Activated CD8-positive, alpha-beta memory T cell treated with anti-CD3 and anti-CD28 coated beads, Interleukin-2, amount 50 U/mL, for 4 hours (primary cell): ENCODE results near the gene KARS1.

Source experiments
- DNase-seq: peaks from one replicate; pipeline ENCODE4 v3.0.0-alpha.2; 2020

The KARS1 gene

DNA sequence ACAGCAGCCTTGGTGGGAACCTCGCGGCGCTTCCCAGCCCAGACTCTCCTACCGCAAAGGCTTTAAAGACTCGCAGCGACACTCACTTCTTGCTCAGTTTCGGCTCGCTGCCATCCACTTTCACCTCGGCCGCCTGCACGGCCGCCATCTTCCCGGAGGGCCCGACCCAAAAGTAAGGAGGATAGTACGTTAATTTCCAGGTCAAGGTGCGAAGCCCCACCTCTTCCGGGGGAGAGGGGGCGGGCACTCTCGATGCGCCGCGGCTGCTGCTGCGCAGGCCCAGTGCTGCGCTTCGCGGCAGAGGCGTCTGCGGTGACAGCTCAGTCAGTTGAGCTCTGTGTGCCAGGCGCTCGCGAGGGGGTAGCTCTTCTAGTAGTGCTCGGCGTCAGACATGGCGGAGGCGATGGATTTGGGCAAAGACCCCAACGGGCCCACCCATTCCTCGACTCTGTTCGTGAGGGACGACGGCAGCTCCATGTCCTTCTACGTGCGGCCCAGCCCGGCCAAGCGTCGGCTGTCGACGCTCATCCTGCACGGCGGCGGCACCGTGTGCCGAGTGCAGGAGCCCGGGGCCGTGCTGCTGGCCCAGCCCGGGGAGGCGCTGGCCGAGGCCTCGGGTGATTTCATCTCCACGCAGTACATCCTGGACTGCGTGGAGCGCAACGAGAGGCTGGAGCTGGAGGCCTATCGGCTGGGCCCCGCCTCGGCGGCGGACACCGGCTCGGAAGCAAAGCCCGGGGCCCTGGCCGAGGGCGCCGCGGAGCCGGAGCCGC, at the start of gene KARS1, which contains the start of gene TERF2IP:
TSS of gene KARS1 (minus strand) at position 174 of the 773 bp plus-strand sequence. CDS start at position 148, 26 bp downstream.
TSS of gene TERF2IP (plus strand) at position 282 of the 773 bp plus-strand sequence. CDS start at position 392, 110 bp downstream.
- peak; percentile 94 for DNase-seq

DNA sequence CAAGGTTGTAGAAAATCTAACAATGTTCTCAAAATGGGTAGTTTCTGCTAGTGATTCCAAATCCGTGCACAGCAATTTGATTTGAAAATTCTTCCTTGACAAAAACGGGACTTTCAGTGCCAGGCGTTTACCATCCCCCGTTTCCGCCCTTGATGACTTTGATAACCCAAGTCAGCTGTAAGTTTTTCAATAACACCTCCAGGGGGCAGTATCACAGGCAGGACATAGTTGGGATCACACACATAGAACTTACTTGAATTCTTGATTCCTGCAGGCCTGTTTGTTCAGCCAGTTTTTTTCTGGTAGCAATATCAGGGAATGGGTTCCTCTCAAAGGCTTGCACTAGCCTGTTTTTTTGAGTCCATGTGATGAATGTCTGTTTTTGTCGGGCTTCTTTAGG, 48.2 kb upstream of the KARS1 start:
- DNase-seq: no peak

DNA sequence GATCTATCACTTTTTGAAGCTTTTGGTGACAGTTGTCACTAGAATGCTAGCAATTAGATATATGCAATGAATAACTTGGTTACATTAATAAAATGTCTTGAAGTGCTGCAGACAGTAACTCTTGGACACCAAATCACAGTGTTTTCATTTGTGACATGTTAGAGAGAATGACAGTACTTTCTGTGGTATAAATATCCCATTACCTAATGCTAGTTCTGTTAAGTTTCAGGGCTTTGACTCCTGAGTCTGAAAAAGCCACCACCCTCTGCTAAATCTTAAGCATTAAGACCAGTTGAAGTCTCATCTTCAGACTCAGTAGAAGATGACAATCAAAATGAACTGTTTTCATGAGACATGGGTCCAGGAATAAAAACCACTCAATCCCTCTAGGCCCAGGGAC, 39.9 kb upstream of the KARS1 start:
- DNase-seq: no peak

DNA sequence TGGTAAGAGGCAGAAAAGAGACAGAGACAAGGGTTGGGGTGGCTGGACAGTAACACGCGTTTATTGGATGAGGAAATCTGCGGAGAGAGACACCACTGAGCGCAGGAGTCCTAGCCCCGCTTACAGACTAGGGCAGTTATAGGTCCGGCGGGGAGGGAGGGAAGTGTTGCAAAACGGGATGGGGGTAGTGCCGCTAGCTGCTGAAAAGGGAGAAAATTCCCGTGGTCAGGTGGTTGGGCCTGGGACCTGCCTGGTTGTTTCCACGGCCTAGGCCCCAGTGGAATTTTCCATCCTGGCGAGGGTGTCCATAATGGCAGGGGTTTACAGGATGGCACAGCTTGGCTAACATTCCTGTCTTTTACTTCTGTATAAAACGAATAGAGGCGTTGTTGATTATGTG, 34.8 kb upstream of the KARS1 start:
- no peak for DNase-seq

DNA sequence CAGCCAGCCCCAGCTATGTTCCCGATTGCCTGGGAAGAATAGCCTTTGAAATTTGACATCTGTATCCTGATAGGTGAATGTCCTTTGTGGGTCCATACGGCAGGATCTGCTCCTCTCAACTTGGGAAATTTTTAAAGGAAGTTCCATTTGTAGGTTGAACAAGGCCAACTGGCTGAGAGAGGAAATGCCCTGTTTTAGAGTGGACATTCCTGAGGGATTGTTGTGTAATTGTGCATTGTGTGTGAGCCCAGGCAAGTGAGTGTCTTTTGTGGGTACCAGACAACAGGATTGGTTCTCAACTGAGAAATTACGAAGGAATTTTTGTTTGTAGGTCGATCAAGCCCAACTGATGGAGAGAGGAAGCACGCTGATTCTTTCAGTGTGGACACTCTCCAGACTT, 31.9 kb upstream of the KARS1 start:
- no peak for DNase-seq

DNA sequence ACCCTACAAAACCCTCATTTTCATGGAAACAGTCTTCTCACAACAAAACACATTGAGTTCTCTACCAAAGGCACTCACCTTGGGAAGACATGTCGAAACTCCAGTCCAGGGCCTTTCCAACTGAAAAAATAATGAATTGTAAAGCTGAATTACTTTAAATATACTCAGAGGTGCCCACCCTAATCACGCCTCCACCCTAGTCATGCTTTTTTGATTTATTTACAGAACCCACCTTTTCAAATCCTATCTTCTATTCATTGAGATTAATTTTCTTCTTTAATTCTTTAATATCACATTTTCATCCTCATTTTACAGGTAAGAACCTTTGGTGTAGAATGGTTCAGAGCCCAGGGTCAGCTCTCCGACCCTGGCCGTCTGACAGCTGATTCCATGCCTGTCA, 29.4 kb upstream of the KARS1 start, which contains the start of gene CPHXL2:
TSS of gene CPHXL2 (minus strand) at position 101 of the 400 bp plus-strand sequence. CDS start at position 91, 10 bp downstream.
- no peak for DNase-seq

DNA sequence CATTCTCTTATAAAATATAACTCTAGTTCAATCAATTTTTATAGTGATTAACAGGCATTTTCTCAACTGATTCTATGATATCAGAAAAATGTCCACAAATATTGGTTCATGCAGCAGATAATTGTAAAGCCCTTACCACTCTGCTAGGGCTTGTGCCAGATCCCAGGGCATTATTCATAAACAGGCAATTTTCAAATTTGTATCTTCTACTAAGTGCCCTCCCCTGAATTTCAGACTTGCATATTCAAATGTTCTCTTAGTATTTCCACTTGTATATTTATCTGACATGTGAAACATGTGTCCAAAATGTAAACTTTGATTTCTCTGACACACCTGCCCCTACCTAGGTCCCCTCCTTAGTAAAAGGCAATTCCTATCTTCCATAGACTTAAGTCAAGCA, 20.0 kb upstream of the KARS1 start:
- no peak for DNase-seq

DNA sequence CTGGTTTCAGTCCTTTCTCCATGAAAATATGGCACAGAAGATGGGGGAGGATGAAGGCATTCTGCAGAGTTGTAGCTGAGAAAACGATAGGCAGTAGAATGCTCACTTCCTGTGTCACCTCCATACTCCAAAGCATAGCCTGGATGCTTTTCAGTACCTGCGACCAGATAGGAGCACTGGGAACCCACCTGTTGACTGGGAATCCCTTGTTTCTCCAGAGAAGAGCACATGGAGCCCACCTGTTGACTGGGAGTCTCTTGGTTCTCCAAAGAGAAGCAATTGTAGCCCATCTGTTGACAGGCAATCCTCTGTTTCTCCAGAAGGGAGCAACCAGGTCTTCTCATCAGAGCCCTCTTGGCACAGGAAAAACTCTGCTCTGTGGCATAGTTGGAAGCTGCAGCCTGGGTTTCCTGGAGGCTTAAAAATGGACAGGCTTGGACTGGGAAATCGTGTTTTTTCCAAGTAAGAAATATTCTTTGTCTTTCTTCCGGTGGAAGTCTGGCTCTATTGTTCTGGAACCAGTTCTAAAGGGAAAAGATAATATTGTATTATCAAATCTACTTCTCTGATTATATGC, 13.3 kb upstream of the KARS1 start:
- no peak for DNase-seq

DNA sequence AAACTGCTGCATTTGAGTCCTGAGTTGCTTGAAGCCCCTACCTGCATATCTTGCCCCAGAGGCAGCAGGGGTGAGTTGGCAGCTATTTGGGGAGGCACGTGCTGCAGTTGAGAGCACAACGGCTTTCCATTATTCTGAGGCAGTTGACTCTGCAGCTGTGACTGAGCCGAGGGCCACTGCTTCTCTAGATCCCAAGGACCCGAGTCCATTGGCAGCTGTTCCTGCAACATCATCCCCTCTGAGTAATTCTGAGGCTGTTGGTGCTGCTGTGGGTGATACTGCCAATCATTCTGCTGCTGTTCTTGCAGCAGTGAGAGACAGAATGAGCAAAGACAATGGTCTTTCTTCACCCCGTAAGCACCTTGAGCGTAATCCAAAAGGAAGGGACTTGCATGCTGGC, 12.9 kb upstream of the KARS1 start:
- no peak for DNase-seq

DNA sequence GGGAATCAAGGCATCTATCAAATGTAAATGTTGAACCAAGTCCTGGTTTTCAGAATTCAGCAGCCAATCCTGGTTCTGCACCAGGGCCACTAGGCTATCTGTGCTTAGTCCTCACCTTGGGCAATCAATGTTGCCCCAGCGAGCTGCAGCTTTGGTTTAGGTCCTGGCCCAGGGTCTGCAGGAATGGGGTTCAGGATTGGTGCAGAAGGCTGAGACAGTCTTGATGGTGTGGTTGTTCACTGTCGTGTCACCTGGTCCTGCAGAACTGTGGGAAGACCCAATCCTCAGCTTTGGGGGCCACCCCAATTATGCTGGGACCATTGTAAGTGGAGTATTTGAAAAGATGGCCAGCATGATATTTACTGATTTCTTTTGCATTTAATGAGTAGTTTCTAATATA, 10.7 kb upstream of the KARS1 start:
- no peak for DNase-seq

DNA sequence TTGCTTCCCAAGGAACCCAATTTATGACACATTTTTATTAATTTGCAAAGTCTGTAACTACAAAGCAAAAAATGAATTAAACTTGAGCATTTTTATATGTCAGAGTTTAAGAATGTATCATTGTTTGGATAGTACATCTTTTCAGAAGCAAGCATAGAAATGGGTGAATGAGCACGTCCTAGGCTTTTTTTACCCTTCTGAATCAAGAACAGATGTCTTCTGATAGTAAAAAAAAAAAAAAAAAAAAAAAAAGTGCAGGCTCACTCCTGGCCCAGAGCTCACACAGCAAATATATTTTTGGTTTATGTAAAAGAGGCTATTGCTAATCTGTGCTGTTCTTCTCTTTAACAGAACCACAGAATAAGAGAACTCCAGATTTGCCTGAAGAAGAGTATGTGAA, 6.5 kb upstream of the KARS1 start:
- no peak for DNase-seq

DNA sequence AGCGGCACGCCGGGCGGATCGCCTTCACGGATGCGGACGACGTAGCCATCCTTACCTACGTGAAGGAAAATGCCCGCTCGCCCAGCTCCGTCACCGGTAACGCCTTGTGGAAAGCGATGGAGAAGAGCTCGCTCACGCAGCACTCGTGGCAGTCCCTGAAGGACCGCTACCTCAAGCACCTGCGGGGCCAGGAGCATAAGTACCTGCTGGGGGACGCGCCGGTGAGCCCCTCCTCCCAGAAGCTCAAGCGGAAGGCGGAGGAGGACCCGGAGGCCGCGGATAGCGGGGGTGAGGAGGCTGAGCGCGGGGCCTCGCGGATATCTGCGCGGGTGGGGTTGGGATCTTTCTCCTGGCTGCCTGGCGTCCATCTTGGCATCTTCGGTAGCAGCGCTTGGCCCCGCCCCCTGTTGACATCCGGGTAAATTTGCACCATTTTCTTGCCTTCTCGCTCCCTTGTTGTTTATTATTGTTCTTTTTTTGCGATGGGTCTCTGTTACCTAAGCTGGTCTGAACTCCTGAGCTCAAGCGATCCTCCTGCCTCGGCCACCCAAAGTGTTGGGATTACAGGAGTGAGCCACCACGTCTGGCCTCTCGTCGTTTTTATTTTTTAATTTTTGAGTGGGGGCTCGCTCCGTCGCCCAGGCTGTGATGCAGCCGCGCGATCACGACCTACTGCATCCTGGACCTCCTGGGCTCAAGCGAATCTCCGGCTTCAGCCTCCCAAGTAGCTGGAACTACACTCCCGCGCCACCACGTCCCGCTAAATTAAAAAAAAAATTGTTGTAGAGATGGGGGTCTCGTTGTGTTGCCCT, 1.0 kb upstream of the KARS1 start:
- DNase-seq: peak; percentile 87

DNA sequence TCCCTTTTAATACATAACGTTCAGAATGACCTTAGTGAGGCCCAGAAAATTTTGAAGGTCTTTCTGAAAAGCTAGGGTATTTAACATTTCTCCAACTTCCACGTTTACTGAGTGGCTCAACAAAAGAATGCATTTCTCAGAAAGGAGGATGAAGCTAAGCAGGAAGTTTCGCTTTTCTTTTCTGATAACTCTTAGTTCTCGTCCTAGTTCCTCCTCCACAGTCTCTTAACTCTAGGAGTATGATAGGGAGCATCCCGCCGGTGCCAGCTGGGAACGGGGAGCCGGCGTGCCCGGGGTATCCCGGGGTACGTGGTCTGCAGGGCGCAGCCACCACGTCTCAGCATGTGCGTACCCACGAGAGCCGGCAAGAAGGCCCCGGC, 363 bp downstream of the KARS1 start:
- DNase-seq: no peak

DNA sequence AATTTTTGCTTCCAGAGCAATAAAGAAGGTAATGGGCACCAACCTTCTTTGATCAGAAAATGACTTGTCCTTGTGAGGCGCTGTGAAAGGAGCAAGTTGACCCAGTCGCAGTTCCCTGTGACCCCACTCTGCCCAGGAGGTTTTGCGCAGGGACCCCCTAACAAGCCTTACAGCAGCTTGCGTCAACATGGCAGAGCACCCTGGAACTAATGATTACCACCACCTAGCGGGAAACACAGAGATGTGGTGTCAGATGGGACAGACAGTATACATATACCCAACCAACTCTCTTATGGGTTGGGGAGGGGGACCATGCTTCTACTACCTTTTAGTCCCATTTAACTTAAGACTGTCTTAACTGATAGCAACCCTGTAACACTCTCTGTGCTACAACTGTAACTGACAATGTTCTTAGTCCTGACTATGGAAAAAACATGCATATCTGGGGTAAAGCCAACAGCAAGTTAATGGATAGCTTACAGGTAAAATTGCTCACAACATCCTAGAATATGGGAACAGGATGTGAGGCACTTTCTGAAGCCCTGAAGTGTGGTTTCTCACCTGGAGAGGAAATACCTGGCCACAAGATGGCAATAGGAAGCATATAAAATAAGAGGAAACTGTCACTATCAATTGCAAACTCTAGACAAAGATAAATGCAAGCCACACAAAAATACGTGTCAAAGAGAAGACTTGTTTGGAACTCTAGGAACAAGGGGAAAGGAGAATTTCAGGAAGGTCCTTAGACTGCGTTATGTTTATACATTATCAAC, 3.0 kb downstream of the KARS1 start:
- no peak for DNase-seq

DNA sequence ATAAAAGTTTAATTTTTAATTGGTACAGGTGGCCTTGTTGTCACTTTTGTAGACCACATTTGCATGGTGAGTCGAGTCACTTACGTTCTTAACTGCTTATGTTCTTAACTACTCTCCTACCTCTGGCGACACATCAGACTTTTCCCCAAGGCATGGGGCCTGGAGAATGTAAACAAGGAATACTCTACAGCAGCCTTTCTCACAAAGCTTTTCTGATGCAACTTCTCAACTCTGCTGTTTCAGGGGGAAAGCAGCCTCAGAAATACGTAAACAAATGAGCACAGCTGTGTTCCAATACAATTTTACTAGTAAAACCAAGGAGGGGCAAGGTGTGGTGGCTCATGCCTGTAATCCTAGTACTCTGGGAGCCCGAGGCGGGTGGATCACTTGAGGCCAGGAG, 6.9 kb downstream of the KARS1 start:
- DNase-seq: no peak

DNA sequence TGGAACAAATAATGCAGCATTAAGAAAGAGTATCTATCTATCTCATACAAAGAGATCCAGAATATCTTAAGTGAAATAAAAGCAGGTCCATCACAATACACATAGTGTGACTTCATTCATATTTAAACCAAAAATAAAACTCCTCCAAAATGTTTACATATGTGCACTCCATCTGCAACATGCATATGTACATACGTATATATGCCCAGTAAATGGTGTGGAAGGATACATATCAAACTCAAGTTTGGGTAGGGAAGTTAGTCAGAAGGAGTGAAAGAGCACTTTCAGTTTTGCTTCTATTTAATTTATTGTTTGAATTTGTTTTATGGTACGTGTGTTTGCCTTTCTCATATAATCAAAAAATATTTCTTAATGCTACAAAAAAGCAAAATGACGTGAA, 12.4 kb downstream of the KARS1 start:
- DNase-seq: no peak

DNA sequence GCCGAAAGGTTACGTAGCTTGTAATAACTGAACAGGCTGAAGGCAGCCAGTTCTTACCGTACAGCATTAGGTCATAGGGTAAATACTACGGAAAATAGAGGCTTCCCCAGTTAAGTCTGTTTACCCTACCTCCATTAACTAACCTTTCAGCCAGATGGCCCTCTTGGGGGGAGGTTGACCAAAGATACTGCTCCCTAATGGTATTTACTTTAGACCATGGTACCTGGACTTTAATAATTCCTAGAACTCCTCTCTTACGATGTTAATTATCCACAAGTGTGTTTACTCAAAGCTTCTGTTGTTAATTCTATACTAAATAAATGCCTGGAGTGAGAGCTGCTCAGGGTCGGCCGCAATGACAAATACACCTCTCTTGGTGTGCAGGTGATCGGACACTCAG, 14.6 kb downstream of the KARS1 start:
- no peak for DNase-seq

DNA sequence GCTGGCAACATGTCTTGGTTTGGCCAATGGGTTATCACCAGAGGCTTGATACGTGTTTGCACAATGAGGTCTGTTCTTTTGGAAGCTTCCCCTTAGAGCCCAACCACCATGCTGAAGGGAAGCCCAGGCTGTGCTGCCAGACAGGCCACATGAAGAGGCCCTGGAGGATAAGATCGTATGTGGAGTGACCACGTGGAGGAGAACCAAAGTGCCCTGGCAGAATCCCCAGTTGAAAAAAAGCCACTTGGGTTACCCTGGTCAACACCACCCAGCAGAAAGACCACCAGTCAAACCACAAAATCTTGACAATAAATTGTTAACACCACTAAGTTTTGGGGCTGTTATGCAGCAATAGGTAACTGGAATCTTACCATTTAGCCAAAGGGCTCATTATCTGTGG, 17.4 kb downstream of the KARS1 start:
- DNase-seq: no peak

DNA sequence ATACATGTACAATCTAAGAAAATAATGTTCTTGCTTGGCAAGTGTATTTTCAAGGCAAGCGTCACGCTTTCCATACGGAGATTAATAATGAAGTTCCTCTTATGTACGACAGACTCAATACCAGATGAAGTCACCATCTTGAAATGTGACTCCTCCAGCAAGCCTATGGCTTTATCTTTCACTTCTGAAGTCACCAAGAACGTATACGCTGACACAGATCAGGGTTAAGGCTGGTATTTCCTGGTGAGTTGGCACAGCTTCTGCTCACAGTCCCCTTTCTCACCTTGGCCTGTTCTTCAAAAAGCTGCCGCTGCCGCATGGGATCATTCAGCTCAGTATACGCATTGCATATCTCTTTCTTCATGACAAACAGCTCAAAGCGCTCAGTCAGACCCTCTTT, 18.3 kb downstream of the KARS1 start:
- DNase-seq: no peak

DNA sequence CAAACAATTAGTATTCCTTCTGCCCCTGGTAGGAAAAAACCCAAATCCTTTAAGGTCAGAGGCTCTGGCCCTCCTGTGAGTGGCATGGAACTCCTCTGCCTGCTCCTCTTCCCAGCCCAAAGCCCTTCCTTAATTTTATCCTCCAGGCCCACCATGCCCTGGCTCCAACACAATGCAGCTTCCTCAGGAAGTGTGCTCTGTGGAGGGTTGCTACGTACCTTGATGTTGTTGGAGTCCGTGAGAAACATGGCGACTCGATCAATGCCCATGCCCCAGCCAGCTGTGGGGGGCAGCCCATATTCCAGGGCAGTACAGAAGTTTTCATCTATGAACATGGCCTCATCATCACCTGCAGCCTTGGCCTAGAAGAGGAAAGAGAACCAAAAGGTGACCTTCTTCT, 19.1 kb downstream of the KARS1 start:
- DNase-seq: no peak

DNA sequence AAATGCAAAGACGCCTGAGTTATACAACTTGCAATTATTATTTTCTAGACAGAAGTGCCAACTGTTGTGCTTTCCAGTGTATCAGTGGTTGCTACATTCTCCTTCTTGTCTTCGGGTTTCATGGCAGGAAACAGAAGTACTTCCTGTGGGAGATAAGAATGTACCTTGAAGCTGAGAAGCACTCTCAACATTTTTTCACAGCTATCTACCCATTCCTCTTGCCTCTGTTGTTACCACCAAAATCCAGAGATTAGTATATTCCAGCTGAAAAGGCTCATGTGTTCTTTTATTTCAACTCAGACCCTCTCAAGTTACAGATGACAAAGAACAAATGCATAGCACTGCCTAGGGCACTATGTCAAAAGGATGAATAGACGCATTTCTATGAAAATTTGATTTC, 19.6 kb downstream of the KARS1 start:
- DNase-seq: no peak

DNA sequence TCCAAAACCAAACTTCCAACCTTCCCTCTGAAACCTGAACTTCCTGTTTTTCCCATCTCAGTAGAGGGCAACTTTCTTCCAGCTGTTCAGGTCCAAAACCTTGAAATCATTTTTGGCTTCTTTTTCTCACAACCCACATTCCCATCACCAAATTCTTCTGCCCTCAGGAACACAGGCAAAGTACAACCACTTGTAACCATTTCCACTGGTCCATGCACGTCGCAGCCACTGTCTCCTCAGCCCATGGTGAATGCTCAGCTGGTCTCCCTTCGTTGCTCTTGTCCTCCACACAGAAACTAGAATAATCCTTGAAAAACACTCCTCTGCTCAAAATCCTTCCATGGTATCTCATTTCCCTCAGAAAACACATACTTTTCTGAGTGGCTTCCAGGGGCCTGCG, 20.7 kb downstream of the KARS1 start:
- DNase-seq: no peak

DNA sequence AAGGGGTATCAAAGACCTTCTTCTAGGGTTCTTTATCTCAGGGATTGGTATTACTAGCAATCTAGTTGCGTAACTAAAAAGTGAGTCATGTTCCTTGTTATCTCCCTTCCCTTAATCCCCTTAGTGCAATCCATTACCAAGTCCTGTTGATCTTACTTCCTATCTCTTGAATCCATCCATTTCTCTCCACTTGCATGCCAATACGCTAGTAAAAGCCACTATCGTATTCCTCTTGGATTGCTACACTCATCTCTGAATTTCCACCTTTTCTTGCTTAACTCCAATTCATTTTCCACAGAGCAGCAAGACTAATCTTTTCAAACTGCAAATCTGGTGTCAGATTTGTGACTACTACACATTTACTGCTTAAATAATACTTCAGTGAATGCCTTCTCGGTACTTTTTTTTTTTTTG, 22.5 kb downstream of the KARS1 start:
- DNase-seq: no peak
